Panc1 (cell line): ENCODE measurements around the gene PTPN1. TPM values are rescaled to one million over a fixed set of nuclear protein-coding genes. Genes with fewer than 3 reads are reported as not detected.

Experiments used
- ATAC-seq: fragments of 200-7000 bp; cut with Tn5 transposase; 2 replicates; pipeline ENCODE4 v1.9.1; 2020; ENCODE audit warnings: mild to moderate bottlenecking, moderate library complexity
- BruUV-seq: library from RNA; stranded (reverse); fragments of 400-500 nt; replicated peaks from 2 replicates; lab custom pipeline; 2021; lab: Mats Ljungman, UMichigan
- CTCF ChIA-PET: fragments of 300-600 bp; sonication (Branson Sonifier 250); formaldehyde crosslinking; loops from one replicate; lab custom pipeline; 2022; ENCODE audit warnings: antibody characterized with exemption; lab: Charles Lee
- POLR2A ChIA-PET: fragments of 300-600 bp; sonication (Branson Sonifier 250); formaldehyde crosslinking; loops from one replicate; lab custom pipeline; 2022; ENCODE audit warnings: antibody characterized with exemption; lab: Charles Lee
- DNase-seq: peaks from one replicate; pipeline ENCODE4 v3.0.0-alpha.2; 2010; ENCODE audit warnings: low read depth, low spot score
- H3K27ac ChIP-seq: 2 replicates; pipeline ENCODE4 v1.5.1; 2011; ENCODE audit warnings: mild to moderate bottlenecking, low read length, inconsistent platforms
- H3K27me3 ChIP-seq: fragments of 200-500 bp; sonication (Bioruptor generic); 2 replicates; pipeline ENCODE4 v1.6.0; 2014; ENCODE audit warnings: low read length, inconsistent platforms; ENCODE audit not compliant: control insufficient read depth, insufficient read depth
- H3K36me3 ChIP-seq: fragments of 200-500 bp; sonication (Bioruptor generic); 2 replicates; pipeline ENCODE4 v1.5.1; 2014; ENCODE audit warnings: inconsistent platforms, mild to moderate bottlenecking, low read length, moderate library complexity; ENCODE audit not compliant: control insufficient read depth, insufficient read depth
- H3K4me1 ChIP-seq: 2 replicates; pipeline ENCODE4 v1.5.1; 2011; ENCODE audit warnings: inconsistent platforms, mild to moderate bottlenecking, low read length, moderate library complexity; ENCODE audit not compliant: control insufficient read depth, insufficient read depth
- H3K4me3 ChIP-seq, 2 experiments: 2 replicates each; pipeline ENCODE4 v1.5.1; 2011 to 2012; ENCODE audit warnings: low read depth in 2 of 2, low read length in 2 of 2, mild to moderate bottlenecking in 2 of 2, inconsistent platforms in 1 of 2, moderate library complexity in 1 of 2
- H3K9me3 ChIP-seq: fragments of 200-500 bp; sonication (Bioruptor generic); 2 replicates; pipeline ENCODE4 v1.5.1; 2014; ENCODE audit warnings: low read depth, mild to moderate bottlenecking, inconsistent platforms, low read length, moderate library complexity; ENCODE audit not compliant: control insufficient read depth, insufficient read depth
- CTCF ChIP-seq: fragments of 450-650 bp; IDR thresholded peaks from 2 replicates; pipeline ENCODE4 v1.5.1; 2017; ENCODE audit warnings: mild to moderate bottlenecking
- POLR2AphosphoS5 ChIP-seq: IDR thresholded peaks from 2 replicates; pipeline ENCODE4 v1.6.1; 2012; ENCODE audit warnings: mild to moderate bottlenecking, low read depth, low read length, moderate library complexity
- REST ChIP-seq, 2 experiments: IDR thresholded peaks; 2 replicates each; pipeline ENCODE4 v1.6.1; 2011 to 2012; ENCODE audit warnings: low read depth in 2 of 2, control low read depth in 1 of 2, low read length in 1 of 2, mild to moderate bottlenecking in 1 of 2, moderate library complexity in 1 of 2; ENCODE audit not compliant: insufficient read depth in 1 of 2
- SIN3A ChIP-seq: IDR thresholded peaks from 2 replicates; pipeline ENCODE4 v1.6.1; 2012; ENCODE audit warnings: low read depth, mild to moderate bottlenecking, low read length, moderate library complexity, borderline replicate concordance; ENCODE audit not compliant: insufficient read depth
- TCF7L2 ChIP-seq: IDR thresholded peaks from 2 replicates; pipeline ENCODE4 v1.6.1; 2011; ENCODE audit warnings: mild to moderate bottlenecking, low read depth, low read length, inconsistent platforms
- in situ Hi-C: cut with HindIII; loops from 2 replicates; pipeline ENCODE4 v1.10.0; 2016; ENCODE audit warnings: low sequenced_read_pairs, low pct_unique_long_range_greater_than_20kb
- intact Hi-C: fragments of 100-400 bp; cut with micrococcal nuclease; formaldehyde crosslinking; loops from one replicate; pipeline ENCODE4 v1.10.0; 2022; ENCODE audit not compliant: unreplicated experiment
- total RNA-seq: library from RNA; stranded (reverse); gene quantifications from one replicate; pipeline ENCODE4 v1.2.1, GENCODE V29; 2021; ENCODE audit not compliant: unreplicated experiment

PTPN1 gene
- total RNA-seq, 1 experiment from 2014 or later, result 42.2 TPM

- Histone ChIP-seq H3K27me3 (no peaks in the 10 kb centered on the region), H3K27ac (no peak overlapping the region), H3K9me3 (no peaks in the 10 kb centered on the region), H3K4me1 (peaks cover 11% of the 10 kb centered on the region; the same call in 1 of the 2 replicates), H3K36me3 (peaks cover 6% of the 10 kb centered on the region), H3K4me3 (no peak overlapping the region)
- in situ Hi-C loops (no loop called here), intact Hi-C loops (no loop called here)
- no peak for DNase-seq
- POLR2A ChIA-PET, result no interaction called here
- no TSS peak for BruUV-seq
- no peak for TF ChIP-seq REST (IDR thresholded peaks at IDR 0.05; ENCODE audit: insufficient read depth in 1 of 2, low read depth in 2 of 2, low read length in 1 of 2)
- TF ChIP-seq SIN3A, result no peak
- TF ChIP-seq TCF7L2, result no peak
- no peak for TF ChIP-seq CTCF
- TF ChIP-seq POLR2AphosphoS5, result no peak
- CTCF ChIA-PET, result interaction anchor here (0.6 kb wide), 1 partner anchor 48 kb away, joined by 11 read pairs; no protein-coding TSS in a partner anchor
- ATAC-seq, result no peak
Observed at GRCh38 chr20:50609438-50609989, 99.3 kb downstream of the PTPN1 start.

- ATAC-seq (no peak), DNase-seq (no peak)
- H3K4me3 ChIP-seq, result no peak overlapping the region
- intact Hi-C loops, result no loop called here
- in situ Hi-C loops, result no loop called here
- no peaks in the 10 kb centered on the region for H3K27me3 ChIP-seq
- ChIA-PET CTCF (interaction anchor here (0.6 kb wide), 1 partner anchor 47 kb away, joined by 11 read pairs; no protein-coding TSS in a partner anchor), POLR2A (no interaction called here)
- BruUV-seq, result no TSS peak
- H3K4me1 ChIP-seq, result peaks cover 11% of the 10 kb centered on the region; the same call in 1 of the 2 replicates
- no peak overlapping the region for H3K27ac ChIP-seq
- no peaks in the 10 kb centered on the region for H3K9me3 ChIP-seq
- no peak for TF ChIP-seq REST (IDR thresholded peaks at IDR 0.05; ENCODE audit: insufficient read depth in 1 of 2, low read depth in 2 of 2, low read length in 1 of 2)
- TF ChIP-seq CTCF, result no peak
- TF ChIP-seq POLR2AphosphoS5, result no peak
- TF ChIP-seq TCF7L2, result no peak
- TF ChIP-seq SIN3A, result no peak
- peaks cover 6% of the 10 kb centered on the region for H3K36me3 ChIP-seq
Observed at GRCh38 chr20:50610212-50610718, 100.1 kb downstream of the PTPN1 start.
